Mammary epithelial cell (primary cell): Measurements from ENCODE around the gene TIA1.

Experiments used
- EZH2 ChIP-seq: IDR thresholded peaks from 2 replicates; pipeline ENCODE4 v1.6.1; 2012; ENCODE audit warnings: low read length, inconsistent platforms, borderline replicate concordance
- TF ChIP-seq, protein P1 (sequence below), 2 donors: IDR thresholded peaks in 1 of 2; conservative IDR thresholded peaks in 1 of 2; 2 replicates each; pipeline ENCODE4 v1.5.1; 2011 to 2012; ENCODE audit warnings: inconsistent platforms in 2 of 2, low read length in 2 of 2, mild to moderate bottlenecking in 2 of 2, control low read depth in 1 of 2, low read depth in 1 of 2; ENCODE audit not compliant: insufficient read depth in 1 of 2; ENCODE audit errors: extremely low read depth in 1 of 2

GRCh38 chr2:70233926-70234325 lies 14.5 kb downstream of the TIA1 start:
- TF ChIP-seq, protein P1, sequence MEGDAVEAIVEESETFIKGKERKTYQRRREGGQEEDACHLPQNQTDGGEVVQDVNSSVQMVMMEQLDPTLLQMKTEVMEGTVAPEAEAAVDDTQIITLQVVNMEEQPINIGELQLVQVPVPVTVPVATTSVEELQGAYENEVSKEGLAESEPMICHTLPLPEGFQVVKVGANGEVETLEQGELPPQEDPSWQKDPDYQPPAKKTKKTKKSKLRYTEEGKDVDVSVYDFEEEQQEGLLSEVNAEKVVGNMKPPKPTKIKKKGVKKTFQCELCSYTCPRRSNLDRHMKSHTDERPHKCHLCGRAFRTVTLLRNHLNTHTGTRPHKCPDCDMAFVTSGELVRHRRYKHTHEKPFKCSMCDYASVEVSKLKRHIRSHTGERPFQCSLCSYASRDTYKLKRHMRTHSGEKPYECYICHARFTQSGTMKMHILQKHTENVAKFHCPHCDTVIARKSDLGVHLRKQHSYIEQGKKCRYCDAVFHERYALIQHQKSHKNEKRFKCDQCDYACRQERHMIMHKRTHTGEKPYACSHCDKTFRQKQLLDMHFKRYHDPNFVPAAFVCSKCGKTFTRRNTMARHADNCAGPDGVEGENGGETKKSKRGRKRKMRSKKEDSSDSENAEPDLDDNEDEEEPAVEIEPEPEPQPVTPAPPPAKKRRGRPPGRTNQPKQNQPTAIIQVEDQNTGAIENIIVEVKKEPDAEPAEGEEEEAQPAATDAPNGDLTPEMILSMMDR (conservative IDR thresholded peaks at IDR 0.05 in 1 of 2, IDR thresholded peaks at IDR 0.05 in 1 of 2; ENCODE audit: extremely low read depth in 1 of 2, insufficient read depth in 1 of 2, low read depth in 1 of 2, low read length in 2 of 2) = no peak
- TF ChIP-seq EZH2 = no peak
